ENCODE measurements around the gene CCL16. TPM values are rescaled to one million over a fixed set of nuclear protein-coding genes. Genes with fewer than 3 reads are reported as not detected.
"Not testable (repeated sequence)": the region's sequence is repeated elsewhere in the genome, so short reads cannot be mapped to it uniquely, and the experiment has no call there.

The CCL16 gene, protein sequence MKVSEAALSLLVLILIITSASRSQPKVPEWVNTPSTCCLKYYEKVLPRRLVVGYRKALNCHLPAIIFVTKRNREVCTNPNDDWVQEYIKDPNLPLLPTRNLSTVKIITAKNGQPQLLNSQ
- total RNA-seq: 0.09 TPM
- polyA plus RNA-seq: 0.46 TPM
- long read RNA-seq, donor 1: 0 reads
- long read RNA-seq, donor 2: 0 reads
- long read RNA-seq, donor 3: 0 reads
- long read RNA-seq, donor 4: 0 reads
- long read RNA-seq, donor 5: 0 reads
- long read RNA-seq, donor 6: 0 reads
- long read RNA-seq, donor 7: 0 reads
- long read RNA-seq, donor 8: 0 reads
- long read RNA-seq, donor 9: 0 reads
- long read RNA-seq, donor 10: 0 reads

DNA sequence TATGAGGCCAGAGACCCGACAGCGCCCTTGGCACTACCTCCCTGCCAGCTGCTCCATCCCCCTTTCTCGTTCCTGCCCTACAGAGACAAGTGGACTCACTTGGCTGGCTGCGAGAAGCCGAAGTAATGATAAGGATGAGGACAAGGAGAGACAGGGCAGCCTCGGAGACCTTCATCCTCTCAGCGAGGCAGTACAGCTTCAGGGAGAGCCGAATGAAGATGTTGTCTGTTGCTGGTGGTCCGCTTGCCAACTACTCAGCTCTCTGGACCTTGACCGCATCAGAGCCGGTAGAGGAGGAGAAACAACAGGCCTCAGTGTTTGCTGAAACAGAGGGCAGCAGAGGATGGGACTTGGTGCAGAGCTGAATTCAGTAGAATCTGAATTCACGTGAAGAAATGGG lies at the start of gene CCL16:
Gene CCL16 (minus strand): TSS at position 252 of the 400 bp plus-strand sequence. CDS start 77 bp downstream, at position 175.
- no peak within 1 kb of the TSS for H3K27ac ChIP-seq (ENCODE audit: low read depth in 1 of 2, low read length in 1 of 2)
- H3K36me3 ChIP-seq (ENCODE audit: control insufficient read depth in 2 of 2, insufficient read depth in 2 of 2, low read length in 1 of 2): no peaks in the 10 kb centered on the region
- H3K9me3 ChIP-seq (ENCODE audit: control insufficient read depth in 2 of 2, insufficient read depth in 1 of 2, low read length in 1 of 2): no peaks in the 10 kb centered on the region
- H3K4me1 ChIP-seq (ENCODE audit: control insufficient read depth in 2 of 2, insufficient read depth in 2 of 2, low read length in 2 of 2): no peaks in the 10 kb centered on the region
- H3K4me3 ChIP-seq (ENCODE audit: low read length in 2 of 2): no peak within 1 kb of the TSS
- no peak for DNase-seq (ENCODE audit: low read depth in 6 of 9, low spot score in 9 of 9)
- H3K27me3 ChIP-seq (ENCODE audit: control insufficient read depth in 2 of 2, insufficient read depth in 1 of 2, low read length in 1 of 2): no peaks in the 10 kb centered on the region
- 96% methylated on average over 12 of the region's 12 CpGs for WGBS

DNA sequence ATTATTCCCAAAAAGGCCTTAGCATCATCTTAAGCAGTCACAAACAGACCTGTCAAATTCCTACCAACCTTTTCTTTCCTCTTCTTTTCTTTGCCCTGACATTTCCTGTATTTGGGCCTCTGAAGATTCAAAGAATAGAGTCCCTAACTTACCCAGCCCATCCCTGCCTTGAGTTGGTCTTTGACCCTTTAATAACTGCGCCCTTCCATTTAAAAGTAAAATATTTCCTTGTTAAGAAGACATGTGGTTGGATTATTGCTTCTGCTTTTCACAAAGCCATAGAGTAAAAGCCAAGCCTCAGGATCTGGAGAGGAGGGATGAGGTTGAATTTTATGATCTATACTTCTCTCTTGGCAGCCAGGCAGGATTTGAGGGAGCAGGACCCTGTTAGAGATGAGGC lies 49.7 kb upstream of the CCL16 start:
- DNase-seq (ENCODE audit: low read depth in 6 of 9, low spot score in 9 of 9): no peak
- no peaks in the 10 kb centered on the region for H3K9me3 ChIP-seq (ENCODE audit: control insufficient read depth in 2 of 2, insufficient read depth in 1 of 2, low read length in 1 of 2)
- H3K4me1 ChIP-seq (ENCODE audit: control insufficient read depth in 2 of 2, insufficient read depth in 2 of 2, low read length in 2 of 2): no peaks in the 10 kb centered on the region
- no peaks in the 10 kb centered on the region for H3K36me3 ChIP-seq (ENCODE audit: control insufficient read depth in 2 of 2, insufficient read depth in 2 of 2, low read length in 1 of 2)
- H3K27me3 ChIP-seq (ENCODE audit: control insufficient read depth in 2 of 2, insufficient read depth in 1 of 2, low read length in 1 of 2): peaks cover 0 to 2% of the 10 kb centered on the region in 2 donors
- H3K4me3 ChIP-seq (ENCODE audit: low read length in 2 of 2): no peak overlapping the region
- WGBS: 99% methylated on average over 1 of the region's 1 CpG
- no peak overlapping the region for H3K27ac ChIP-seq (ENCODE audit: low read depth in 1 of 2, low read length in 1 of 2)

DNA sequence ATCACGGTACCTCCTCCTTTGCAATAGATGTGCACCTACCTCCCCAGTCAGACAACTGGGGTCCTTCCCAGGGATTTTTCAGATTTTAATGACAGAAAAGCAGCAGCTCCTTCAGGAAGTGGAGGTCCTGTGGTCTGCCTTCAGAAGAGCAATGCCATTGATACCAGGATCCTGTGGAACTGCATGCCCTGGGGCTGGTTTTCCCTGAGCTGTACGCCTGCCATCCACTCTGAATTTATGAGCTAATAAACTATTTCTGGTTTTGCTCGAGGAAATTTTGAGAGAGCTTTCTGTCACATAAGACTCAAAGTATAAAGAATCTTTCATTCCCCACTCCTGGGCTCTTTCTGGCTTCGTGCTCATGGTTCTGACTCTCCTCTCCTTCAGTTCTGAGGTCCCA lies 46.5 kb upstream of the CCL16 start:
- 70% methylated on average over 4 of the region's 4 CpGs for WGBS
- H3K4me1 ChIP-seq (ENCODE audit: control insufficient read depth in 2 of 2, insufficient read depth in 2 of 2, low read length in 2 of 2): no peaks in the 10 kb centered on the region
- H3K9me3 ChIP-seq (ENCODE audit: control insufficient read depth in 2 of 2, insufficient read depth in 1 of 2, low read length in 1 of 2): no peaks in the 10 kb centered on the region
- H3K27me3 ChIP-seq (ENCODE audit: control insufficient read depth in 2 of 2, insufficient read depth in 1 of 2, low read length in 1 of 2): peaks cover 0 to 2% of the 10 kb centered on the region in 2 donors
- DNase-seq (ENCODE audit: low read depth in 6 of 9, low spot score in 9 of 9): no peak
- no peaks in the 10 kb centered on the region for H3K36me3 ChIP-seq (ENCODE audit: control insufficient read depth in 2 of 2, insufficient read depth in 2 of 2, low read length in 1 of 2)
- H3K27ac ChIP-seq (ENCODE audit: low read depth in 1 of 2, low read length in 1 of 2): no peak overlapping the region
- H3K4me3 ChIP-seq (ENCODE audit: low read length in 2 of 2): no peak overlapping the region

DNA sequence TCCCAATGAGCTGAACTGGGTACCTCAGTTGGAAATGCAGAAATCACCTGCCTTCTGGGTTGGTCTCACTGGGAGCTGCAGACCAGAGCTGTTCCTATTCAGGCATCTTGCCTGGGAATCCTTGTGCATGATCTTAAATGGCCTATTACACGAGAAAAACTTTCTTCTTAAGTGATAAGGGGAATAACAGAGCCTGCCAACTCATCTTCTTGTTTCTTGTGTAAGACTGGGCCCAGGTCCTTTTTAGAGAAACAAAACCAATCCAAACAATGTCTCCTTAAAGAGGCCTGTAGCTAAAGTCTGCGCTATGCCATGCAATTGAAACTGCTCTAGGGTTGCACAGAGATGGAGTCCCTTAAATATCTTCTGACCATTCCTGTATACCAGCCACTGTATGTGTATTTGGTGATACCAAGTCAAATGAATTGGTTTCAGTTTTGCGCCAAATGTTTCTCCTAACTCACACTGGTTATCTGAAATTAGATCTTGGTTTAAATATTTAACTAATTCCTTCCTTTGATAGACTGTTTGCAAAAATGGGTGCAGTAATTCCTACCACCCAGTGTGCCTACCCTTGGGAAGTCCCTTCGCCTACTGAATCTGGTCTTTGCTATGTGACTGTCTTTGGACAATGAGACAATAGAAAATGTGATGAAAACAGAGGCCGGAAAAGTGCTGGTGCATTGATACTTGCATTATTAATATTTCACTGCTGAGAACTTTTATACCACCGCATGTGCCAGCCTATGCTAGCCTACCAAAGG lies 43.0 kb upstream of the CCL16 start:
- H3K27ac ChIP-seq (ENCODE audit: low read depth in 1 of 2, low read length in 1 of 2): no peak overlapping the region
- no peaks in the 10 kb centered on the region for H3K36me3 ChIP-seq (ENCODE audit: control insufficient read depth in 2 of 2, insufficient read depth in 2 of 2, low read length in 1 of 2)
- peaks cover 0 to 2% of the 10 kb centered on the region in 2 donors for H3K27me3 ChIP-seq (ENCODE audit: control insufficient read depth in 2 of 2, insufficient read depth in 1 of 2, low read length in 1 of 2)
- no peaks in the 10 kb centered on the region for H3K4me1 ChIP-seq (ENCODE audit: control insufficient read depth in 2 of 2, insufficient read depth in 2 of 2, low read length in 2 of 2)
- DNase-seq (ENCODE audit: low read depth in 6 of 9, low spot score in 9 of 9): no peak
- WGBS: 96% methylated on average over 6 of the region's 6 CpGs
- no peak overlapping the region for H3K4me3 ChIP-seq (ENCODE audit: low read length in 2 of 2)
- no peaks in the 10 kb centered on the region for H3K9me3 ChIP-seq (ENCODE audit: control insufficient read depth in 2 of 2, insufficient read depth in 1 of 2, low read length in 1 of 2)

DNA sequence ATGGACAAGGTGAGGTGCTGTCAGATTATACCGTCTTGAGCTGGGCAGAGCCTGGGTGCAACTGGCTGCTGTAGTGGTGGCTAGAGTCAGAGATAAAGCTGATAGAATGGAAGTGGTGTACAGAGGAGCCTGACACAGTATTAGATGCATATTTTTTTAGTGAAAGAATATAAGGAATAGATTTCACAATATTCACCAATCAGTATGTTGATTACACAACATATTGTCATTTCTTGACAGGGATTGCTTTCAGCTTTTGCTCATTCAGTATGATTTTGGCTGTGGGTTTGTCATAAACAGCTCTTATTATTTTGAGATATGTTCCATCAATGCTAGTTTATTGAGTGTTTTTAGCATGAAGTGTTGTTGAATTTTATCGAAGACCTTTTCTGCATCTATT lies 38.1 kb upstream of the CCL16 start:
- no peak overlapping the region for H3K4me3 ChIP-seq (ENCODE audit: low read length in 2 of 2)
- WGBS: 94% methylated on average over 2 of the region's 2 CpGs
- H3K9me3 ChIP-seq (ENCODE audit: control insufficient read depth in 2 of 2, insufficient read depth in 1 of 2, low read length in 1 of 2): no peaks in the 10 kb centered on the region
- H3K27me3 ChIP-seq (ENCODE audit: control insufficient read depth in 2 of 2, insufficient read depth in 1 of 2, low read length in 1 of 2): no peaks in the 10 kb centered on the region
- H3K27ac ChIP-seq (ENCODE audit: low read depth in 1 of 2, low read length in 1 of 2): no peak overlapping the region
- no peak for DNase-seq (ENCODE audit: low read depth in 6 of 9, low spot score in 9 of 9)
- no peaks in the 10 kb centered on the region for H3K4me1 ChIP-seq (ENCODE audit: control insufficient read depth in 2 of 2, insufficient read depth in 2 of 2, low read length in 2 of 2)
- no peaks in the 10 kb centered on the region for H3K36me3 ChIP-seq (ENCODE audit: control insufficient read depth in 2 of 2, insufficient read depth in 2 of 2, low read length in 1 of 2)

DNA sequence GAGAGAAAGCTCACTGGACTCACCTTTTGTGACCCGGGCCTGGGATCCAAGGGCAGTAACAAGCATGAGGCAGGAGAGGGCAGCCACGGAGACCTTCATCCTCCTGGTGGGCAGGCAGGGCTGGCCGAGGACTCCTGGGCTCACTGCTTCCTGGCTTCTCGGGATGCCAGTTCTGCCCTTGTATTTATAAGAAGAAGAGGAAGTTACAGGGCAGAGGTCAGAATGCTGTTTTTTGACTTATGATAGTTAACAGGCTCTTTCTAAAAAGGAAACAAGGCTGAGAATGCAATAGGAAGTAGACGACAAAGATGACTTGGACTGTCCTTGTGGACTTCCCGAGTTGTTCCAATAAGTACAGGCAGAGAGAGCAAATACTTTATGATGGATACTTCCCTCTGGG lies 36.5 kb upstream of the CCL16 start, which contains the start of gene CCL23:
Gene CCL23 (minus strand): TSS at position 174 of the 400 bp plus-strand sequence. CDS start 75 bp downstream, at position 99.
- peaks cover 0 to 1% of the 10 kb centered on the region in 2 donors for H3K9me3 ChIP-seq (ENCODE audit: control insufficient read depth in 2 of 2, insufficient read depth in 1 of 2, low read length in 1 of 2)
- WGBS: 34% methylated on average over 6 of the region's 6 CpGs
- no peaks in the 10 kb centered on the region for H3K36me3 ChIP-seq (ENCODE audit: control insufficient read depth in 2 of 2, insufficient read depth in 2 of 2, low read length in 1 of 2)
- H3K27ac ChIP-seq (ENCODE audit: low read depth in 1 of 2, low read length in 1 of 2): no peak within 1 kb of the TSS
- no peak for DNase-seq (ENCODE audit: low read depth in 6 of 9, low spot score in 9 of 9)
- no peaks in the 10 kb centered on the region for H3K27me3 ChIP-seq (ENCODE audit: control insufficient read depth in 2 of 2, insufficient read depth in 1 of 2, low read length in 1 of 2)
- H3K4me1 ChIP-seq (ENCODE audit: control insufficient read depth in 2 of 2, insufficient read depth in 2 of 2, low read length in 2 of 2): no peaks in the 10 kb centered on the region
- H3K4me3 ChIP-seq (ENCODE audit: low read length in 2 of 2): no peak within 1 kb of the TSS

DNA sequence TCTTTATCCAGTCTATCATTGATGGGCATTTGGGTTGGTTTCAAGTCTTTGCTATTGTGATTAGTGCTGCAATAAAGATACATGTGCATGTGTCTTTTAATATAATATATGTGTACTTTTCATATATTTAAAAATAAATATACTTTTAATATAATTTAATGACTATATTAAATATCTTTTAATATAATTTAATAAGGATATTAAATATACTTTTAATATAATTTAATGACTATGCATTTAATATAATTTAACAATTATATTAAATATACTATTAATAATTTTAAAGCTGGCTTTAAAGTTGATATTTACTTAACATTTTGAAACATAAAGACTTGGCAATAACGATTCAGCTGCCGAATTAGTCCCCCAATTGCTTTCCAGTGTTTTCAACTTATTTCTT lies 35.3 kb upstream of the CCL16 start:
- DNase-seq (ENCODE audit: low read depth in 6 of 9, low spot score in 9 of 9): no peak
- WGBS: 98% methylated on average over 2 of the region's 2 CpGs
- no peak overlapping the region for H3K27ac ChIP-seq (ENCODE audit: low read depth in 1 of 2, low read length in 1 of 2)
- H3K4me3 ChIP-seq (ENCODE audit: low read length in 2 of 2): no peak overlapping the region
- no peaks in the 10 kb centered on the region for H3K36me3 ChIP-seq (ENCODE audit: control insufficient read depth in 2 of 2, insufficient read depth in 2 of 2, low read length in 1 of 2)
- peaks cover 0 to 1% of the 10 kb centered on the region in 2 donors for H3K9me3 ChIP-seq (ENCODE audit: control insufficient read depth in 2 of 2, insufficient read depth in 1 of 2, low read length in 1 of 2)
- H3K27me3 ChIP-seq (ENCODE audit: control insufficient read depth in 2 of 2, insufficient read depth in 1 of 2, low read length in 1 of 2): no peaks in the 10 kb centered on the region
- H3K4me1 ChIP-seq (ENCODE audit: control insufficient read depth in 2 of 2, insufficient read depth in 2 of 2, low read length in 2 of 2): no peaks in the 10 kb centered on the region

DNA sequence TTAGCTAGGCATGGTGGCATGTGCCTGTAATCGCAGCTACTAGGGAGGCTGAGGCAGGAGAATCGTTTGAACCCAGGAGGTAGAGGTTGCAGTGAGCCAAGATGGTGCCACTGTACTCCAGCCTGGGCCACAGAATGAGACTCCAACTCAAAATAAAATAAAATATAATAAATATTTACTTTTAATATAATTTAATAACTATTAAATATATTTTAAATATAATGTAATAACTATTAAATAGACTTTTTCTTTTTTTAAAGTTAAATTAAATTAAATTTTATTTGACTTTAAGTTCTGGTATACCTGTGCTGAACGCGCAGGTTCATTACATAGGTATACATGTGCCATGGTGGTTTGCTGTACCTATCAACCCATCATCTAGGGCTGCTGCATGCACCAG lies 34.6 kb upstream of the CCL16 start:
- WGBS: 96% methylated on average over 4 of the region's 4 CpGs
- not testable (repeated sequence) for H3K27me3 ChIP-seq (ENCODE audit: control insufficient read depth in 2 of 2, insufficient read depth in 1 of 2, low read length in 1 of 2); H3K27ac ChIP-seq (ENCODE audit: low read depth in 1 of 2, low read length in 1 of 2); H3K4me3 ChIP-seq (ENCODE audit: low read length in 2 of 2); H3K36me3 ChIP-seq (ENCODE audit: control insufficient read depth in 2 of 2, insufficient read depth in 2 of 2, low read length in 1 of 2); H3K4me1 ChIP-seq (ENCODE audit: control insufficient read depth in 2 of 2, insufficient read depth in 2 of 2, low read length in 2 of 2); H3K9me3 ChIP-seq (ENCODE audit: control insufficient read depth in 2 of 2, insufficient read depth in 1 of 2, low read length in 1 of 2); DNase-seq (ENCODE audit: low read depth in 6 of 9, low spot score in 9 of 9)

DNA sequence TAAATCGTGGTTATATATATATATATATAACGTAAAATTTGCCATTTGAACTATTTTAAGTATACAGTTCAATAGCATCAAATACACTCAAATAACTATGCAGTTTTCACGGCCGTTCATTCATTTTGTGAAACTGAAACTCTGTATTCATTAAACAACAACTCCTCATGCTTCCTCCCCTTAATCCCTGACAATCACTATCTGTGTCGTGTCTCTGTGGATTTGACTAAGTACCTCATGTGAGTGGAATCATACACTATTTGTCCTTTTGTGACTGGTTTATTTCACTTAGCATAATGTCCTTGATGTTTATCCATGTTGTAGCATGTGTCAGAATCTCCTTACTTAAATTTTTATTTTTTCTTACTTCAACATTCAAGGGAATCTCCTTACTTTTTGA lies 33.6 kb upstream of the CCL16 start:
- Histone ChIP-seq H3K4me3 (ENCODE audit: low read length in 2 of 2) (no peak overlapping the region), H3K36me3 (ENCODE audit: control insufficient read depth in 2 of 2, insufficient read depth in 2 of 2, low read length in 1 of 2) (no peaks in the 10 kb centered on the region), H3K27ac (ENCODE audit: low read depth in 1 of 2, low read length in 1 of 2) (no peak overlapping the region), H3K4me1 (ENCODE audit: control insufficient read depth in 2 of 2, insufficient read depth in 2 of 2, low read length in 2 of 2) (no peaks in the 10 kb centered on the region), H3K9me3 (ENCODE audit: control insufficient read depth in 2 of 2, insufficient read depth in 1 of 2, low read length in 1 of 2) (peaks cover 0 to 1% of the 10 kb centered on the region in 2 donors), H3K27me3 (ENCODE audit: control insufficient read depth in 2 of 2, insufficient read depth in 1 of 2, low read length in 1 of 2) (no peaks in the 10 kb centered on the region)
- 93% methylated on average over 5 of the region's 5 CpGs for WGBS
- DNase-seq (ENCODE audit: low read depth in 6 of 9, low spot score in 9 of 9): no peak
